Ovary (tissue), 9 donors: Measurements from ENCODE around the gene IBSP. TPM values are rescaled to one million over a fixed set of nuclear protein-coding genes. Genes with fewer than 3 reads are reported as not detected.

Experiments
- DNase-seq, 5 donors: peaks; one replicate each; pipeline ENCODE4 v3.0.0-alpha.2; 2019 to 2020
- H3K27ac ChIP-seq, 2 donors: fragments of 200-600 bp; one replicate each; pipeline versions ENCODE4 v1.5.1 to v1.8.0; 2019 to 2022
- H3K27me3 ChIP-seq: fragments of 200-600 bp; one replicate; pipeline ENCODE4 v1.8.0; 2022
- H3K36me3 ChIP-seq: fragments of 200-600 bp; sonication (generic); one replicate; pipeline ENCODE4 v1.5.1; 2019
- H3K4me1 ChIP-seq: one replicate; pipeline ENCODE4 v1.8.1; 2013; ENCODE audit warnings: mild to moderate bottlenecking, moderate library complexity; ENCODE audit not compliant: insufficient read depth
- H3K4me3 ChIP-seq: fragments of 200-600 bp; sonication (generic); one replicate; pipeline ENCODE4 v1.5.1; 2017
- H3K9me3 ChIP-seq, 2 donors: fragments of 200-600 bp in 1 of 2; sonication (generic) in 1 of 2; one replicate each; pipeline versions ENCODE4 v1.5.1 to v1.8.1; 2013 to 2019; ENCODE audit warnings: mild to moderate bottlenecking in 1 of 2, moderate library complexity in 1 of 2
- EP300 ChIP-seq: sonication (generic); formaldehyde crosslinking; IDR thresholded peaks from one replicate; pipeline ENCODE4 v1.6.1; 2017; ENCODE audit warnings: antibody characterized with exemption
- POLR2A ChIP-seq: fragments of 450-650 bp; IDR thresholded peaks from one replicate; pipeline ENCODE4 v1.6.1; 2017; ENCODE audit warnings: antibody characterized with exemption, mild to moderate bottlenecking, moderate library complexity
- WGBS, 3 donors: extraction: QIAGEN DNeasy Blood & Tissue Kit in 1 of 3; methylation state at CpG; one replicate each; pipeline versions ENCODE4 v1.1.5 to v1.1.7; 2013 to 2017; 5-methylcytosine and 5-hydroxymethylcytosine counted together
- intact Hi-C, 4 donors: fragments of 100-400 bp; cut with DNase I; formaldehyde crosslinking; loops; one replicate each; pipeline versions ENCODE4 v1.11.0 to v1.15.1; 2022 to 2023
- polyA plus RNA-seq, 2 donors: library from polyadenylated mRNA; stranded (reverse); fragments of 200-250 nt in 1 of 2; fragments of 350-450 nt in 1 of 2; fragmentation: Illumina TruSeq in 1 of 2; extraction: RNeasy Lipid Tissue Mini Kit (QIAGEN cat#74804) in 1 of 2; gene quantifications; one replicate each; pipeline ENCODE4 v1.2.3, GENCODE V29; 2013 to 2014
- total RNA-seq, 7 donors: library from RNA; depleted of rRNA in 2 of 7; stranded (reverse); fragments of >200 nt in 2 of 7; fragmentation: NEBNext Ultra II Directional in 3 of 7; extraction: Animal tissue kit (Norgen Biotek cat#: 25700) in 3 of 7; gene quantifications; one replicate each; pipeline versions ENCODE4 v1.1.0 to v1.2.4, GENCODE V29; 2016 to 2023
- TF ChIP-seq, protein P1 (sequence below), 3 donors: fragments of 450-650 bp in 2 of 3; fragments of 200-600 bp in 1 of 3; IDR thresholded peaks; one replicate each; pipeline versions ENCODE4 v1.5.1 to v1.8.0; 2016 to 2022; ENCODE audit warnings: antibody characterized with exemption in 3 of 3, mild to moderate bottlenecking in 1 of 3
- donor health status: DM: no; HTN: no; CAD: no; lungs with moderate emphysema.
- donor health status: DM: no; HTN: no; CAD: no.
- donor health status: Bipolar disorder and iron deficiency.
- donor health status: DM: yes; HTN: yes; CAD: no.
- donor health status: DM: no; HTN: no; CAD: no.
- donor health status: DM: yes; HTN: yes; CAD: no.

The IBSP gene
- total and polyA plus RNA-seq, 9 donors = not detected

DNA sequence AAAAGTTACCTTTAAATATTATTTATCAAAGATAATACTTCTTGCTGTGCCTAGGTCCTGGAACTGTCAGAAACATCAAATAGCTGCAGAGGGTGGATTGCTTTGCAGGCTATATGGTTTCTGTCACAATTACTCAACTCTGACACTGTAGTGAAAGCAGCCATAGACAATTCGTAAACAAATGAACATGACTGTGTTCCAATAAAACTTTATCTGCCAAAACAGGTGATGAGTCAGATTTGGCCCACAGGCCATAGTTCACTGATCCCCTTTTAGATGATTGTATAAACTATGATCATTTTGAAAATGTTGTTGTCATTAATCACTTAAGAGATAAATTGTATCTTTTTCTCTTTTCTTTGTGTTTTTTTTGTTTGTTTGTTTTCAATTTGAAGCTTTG lies 25.0 kb downstream of the IBSP start:
- DNase-seq = no peak
- no peak overlapping the region for H3K27ac ChIP-seq
- 39 to 74% (median 71%) methylated on average over 1 of the region's 1 CpG for WGBS, 3 donors
- H3K9me3 ChIP-seq = no peaks in the 10 kb centered on the region
- no peaks in the 10 kb centered on the region for H3K27me3 ChIP-seq
- TF ChIP-seq POLR2A = no peak
- TF ChIP-seq, protein P1, sequence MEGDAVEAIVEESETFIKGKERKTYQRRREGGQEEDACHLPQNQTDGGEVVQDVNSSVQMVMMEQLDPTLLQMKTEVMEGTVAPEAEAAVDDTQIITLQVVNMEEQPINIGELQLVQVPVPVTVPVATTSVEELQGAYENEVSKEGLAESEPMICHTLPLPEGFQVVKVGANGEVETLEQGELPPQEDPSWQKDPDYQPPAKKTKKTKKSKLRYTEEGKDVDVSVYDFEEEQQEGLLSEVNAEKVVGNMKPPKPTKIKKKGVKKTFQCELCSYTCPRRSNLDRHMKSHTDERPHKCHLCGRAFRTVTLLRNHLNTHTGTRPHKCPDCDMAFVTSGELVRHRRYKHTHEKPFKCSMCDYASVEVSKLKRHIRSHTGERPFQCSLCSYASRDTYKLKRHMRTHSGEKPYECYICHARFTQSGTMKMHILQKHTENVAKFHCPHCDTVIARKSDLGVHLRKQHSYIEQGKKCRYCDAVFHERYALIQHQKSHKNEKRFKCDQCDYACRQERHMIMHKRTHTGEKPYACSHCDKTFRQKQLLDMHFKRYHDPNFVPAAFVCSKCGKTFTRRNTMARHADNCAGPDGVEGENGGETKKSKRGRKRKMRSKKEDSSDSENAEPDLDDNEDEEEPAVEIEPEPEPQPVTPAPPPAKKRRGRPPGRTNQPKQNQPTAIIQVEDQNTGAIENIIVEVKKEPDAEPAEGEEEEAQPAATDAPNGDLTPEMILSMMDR (IDR thresholded peaks at IDR 0.05) = no peak
- no peak for TF ChIP-seq EP300
- intact Hi-C loops = loop anchor here in 2 of 4 donors (10.0 kb wide), 2 partner anchors 130 to 140 kb away; no protein-coding TSS in a partner anchor
- no peak overlapping the region for H3K4me3 ChIP-seq
- no peaks in the 10 kb centered on the region for H3K36me3 ChIP-seq
- H3K4me1 ChIP-seq = no peaks in the 10 kb centered on the region

DNA sequence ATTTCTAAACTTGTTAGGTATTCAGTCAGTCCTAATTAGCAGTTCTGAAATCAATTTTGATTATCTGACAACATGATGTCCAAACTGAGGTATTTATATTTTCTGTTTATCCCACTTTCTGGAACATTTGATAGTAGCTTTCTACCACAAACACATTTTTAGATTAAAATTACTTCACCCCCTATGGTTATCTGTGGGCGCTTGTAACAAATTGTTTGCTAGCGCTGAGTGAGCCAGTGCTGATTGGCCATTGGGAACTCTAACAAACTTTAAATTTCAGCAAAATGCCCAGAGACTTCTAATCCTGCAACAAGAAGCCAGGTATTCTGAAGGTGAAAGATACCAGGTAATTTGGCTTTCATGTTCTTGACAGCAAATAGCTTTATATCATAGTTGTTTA lies 33.3 kb downstream of the IBSP start, which contains the start of gene MEPE:
TSS of gene MEPE (plus strand) at position 301 of the 400 bp plus-strand sequence. CDS start 1,746 bp downstream, outside the sequence.
- 94 to 96% (median 96%) methylated on average over 2 of the region's 2 CpGs for WGBS, 3 donors
- TF ChIP-seq EP300 (no peak), POLR2A (no peak)
- TF ChIP-seq, protein P1 (IDR thresholded peaks at IDR 0.05) = no peak
- Histone ChIP-seq H3K9me3 (no peaks in the 10 kb centered on the region), H3K27ac (no peak within 1 kb of the TSS), H3K4me3 (no peak within 1 kb of the TSS), H3K4me1 (no peaks in the 10 kb centered on the region), H3K27me3 (no peaks in the 10 kb centered on the region), H3K36me3 (no peaks in the 10 kb centered on the region)
- DNase-seq = no peak
- intact Hi-C loops = no loop called here

DNA sequence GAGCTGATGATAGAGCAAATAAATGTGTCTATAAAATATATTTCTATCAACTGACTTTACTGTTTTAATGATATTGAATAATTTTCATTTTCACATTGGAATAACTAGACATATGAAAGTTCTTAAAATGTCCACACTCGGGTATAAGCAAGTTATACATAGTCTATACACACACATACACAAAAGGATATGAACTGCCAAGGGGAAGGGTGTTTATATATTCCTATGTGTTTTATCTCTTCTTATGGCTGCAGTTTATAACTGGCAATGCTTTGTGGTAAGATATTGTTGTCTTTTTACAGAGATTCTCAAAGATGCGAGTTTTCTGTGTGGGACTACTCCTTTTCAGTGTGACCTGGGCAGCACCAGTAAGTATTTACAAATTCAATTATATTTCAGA lies 35.0 kb downstream of the IBSP start:
- 57 to 62% (median 59%) methylated on average over 2 of the region's 2 CpGs for WGBS, 3 donors
- Histone ChIP-seq H3K9me3 (no peaks in the 10 kb centered on the region), H3K27ac (no peak overlapping the region), H3K4me1 (no peaks in the 10 kb centered on the region), H3K4me3 (no peak overlapping the region), H3K27me3 (no peaks in the 10 kb centered on the region), H3K36me3 (no peaks in the 10 kb centered on the region)
- TF ChIP-seq EP300 (no peak), POLR2A (no peak)
- TF ChIP-seq, protein P1 (IDR thresholded peaks at IDR 0.05) = no peak
- no peak for DNase-seq
- intact Hi-C loops = no loop called here

DNA sequence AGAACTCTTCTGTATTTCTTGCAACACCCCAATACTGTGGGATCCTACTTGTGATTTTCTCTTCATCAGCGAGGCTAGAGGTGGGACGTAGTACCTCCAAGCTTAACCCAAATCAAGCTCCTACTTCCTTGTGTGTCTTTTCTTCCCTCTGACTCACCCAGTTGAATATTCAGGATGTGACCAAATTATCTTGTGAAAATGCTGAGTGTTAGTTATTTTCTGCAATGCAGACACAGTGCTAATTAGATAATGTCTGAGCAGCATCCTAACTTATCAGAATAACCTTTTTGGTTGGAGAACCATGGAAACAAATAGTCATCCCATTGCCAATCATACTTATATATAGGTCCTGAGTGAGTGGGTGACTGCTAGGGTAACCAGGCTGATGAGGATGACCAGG lies 35.8 kb downstream of the IBSP start:
- no peaks in the 10 kb centered on the region for H3K4me1 ChIP-seq
- intact Hi-C loops = loop anchor here in 1 of 4 donors (5.0 kb wide), 1 partner anchor 463 kb away; no protein-coding TSS in a partner anchor
- H3K36me3 ChIP-seq = no peaks in the 10 kb centered on the region
- H3K27ac ChIP-seq = no peak overlapping the region
- DNase-seq = no peak
- no peaks in the 10 kb centered on the region for H3K9me3 ChIP-seq
- no peaks in the 10 kb centered on the region for H3K27me3 ChIP-seq
- no peak overlapping the region for H3K4me3 ChIP-seq
- TF ChIP-seq EP300 (no peak), POLR2A (no peak)
- TF ChIP-seq, protein P1 (IDR thresholded peaks at IDR 0.05) = no peak
- 86 to 90% (median 88%) methylated on average over 2 of the region's 2 CpGs for WGBS, 3 donors
